GM23338 (cell line): ENCODE measurements around the gene FAHD1. TPM values are rescaled to one million over a fixed set of nuclear protein-coding genes. Genes with fewer than 3 reads are reported as not detected.

Experiments
- ATAC-seq: fragments of 200-7000 bp; cut with Tn5 transposase; 3 replicates; pipeline ENCODE4 v1.9.1; 2020
- DNase-seq: peaks from one replicate; pipeline ENCODE4 v3.0.0-alpha.2; 2015; ENCODE audit warnings: low spot score
- H2AFZ ChIP-seq: fragments of 200-600 bp; sonication (generic); 2 replicates; pipeline ENCODE4 v1.8.0; 2016; ENCODE audit warnings: antibody characterized with exemption, mild to moderate bottlenecking, moderate library complexity
- H3F3A ChIP-seq: fragments of 200-600 bp; sonication (generic); replicated peaks from 2 replicates; pipeline ENCODE4 v1.8.0; 2017; ENCODE audit warnings: antibody characterized with exemption, mixed run types, low read depth
- H3K27ac ChIP-seq: fragments of 200-600 bp; sonication (generic); 2 replicates; pipeline ENCODE4 v1.6.1; 2016; ENCODE audit warnings: low read depth
- H3K27me3 ChIP-seq: fragments of 200-600 bp; sonication (generic); 2 replicates; pipeline ENCODE4 v1.8.0; 2016; ENCODE audit warnings: mild to moderate bottlenecking, mixed run types, moderate library complexity; ENCODE audit not compliant: insufficient read depth
- H3K36me3 ChIP-seq: fragments of 200-600 bp; sonication (generic); 2 replicates; pipeline ENCODE4 v1.8.0; 2016; ENCODE audit warnings: mild to moderate bottlenecking; ENCODE audit not compliant: insufficient read depth
- H3K4me1 ChIP-seq: fragments of 200-600 bp; sonication (generic); 2 replicates; pipeline ENCODE4 v1.8.0; 2016; ENCODE audit warnings: mild to moderate bottlenecking, moderate library complexity; ENCODE audit not compliant: insufficient read depth
- H3K4me2 ChIP-seq: fragments of 200-600 bp; sonication (generic); 2 replicates; pipeline ENCODE4 v1.7.1; 2017; ENCODE audit warnings: mixed run types
- H3K4me3 ChIP-seq: fragments of 200-600 bp; sonication (generic); 2 replicates; pipeline ENCODE4 v1.6.1; 2016; ENCODE audit warnings: mixed run types
- H3K79me2 ChIP-seq: fragments of 200-600 bp; sonication (generic); replicated peaks from 2 replicates; pipeline ENCODE4 v1.8.0; 2017; ENCODE audit warnings: mild to moderate bottlenecking; ENCODE audit not compliant: insufficient read depth
- H3K9me2 ChIP-seq: fragments of 200-600 bp; sonication (generic); 2 replicates; pipeline ENCODE4 v1.8.0; 2017; ENCODE audit not compliant: insufficient read depth
- H4K20me1 ChIP-seq: fragments of 200-600 bp; sonication (generic); replicated peaks from 2 replicates; pipeline ENCODE4 v1.8.0; 2017; ENCODE audit warnings: mild to moderate bottlenecking; ENCODE audit not compliant: insufficient read depth
- H3K27ac Mint-ChIP-seq: 2 replicates; pipeline ENCODE4 v1.8.0; 2020; ENCODE audit warnings: inconsistent platforms, mild to moderate bottlenecking, moderate library complexity, mixed read lengths
- H3K27me3 Mint-ChIP-seq: 3 replicates; pipeline ENCODE4 v1.8.0; 2022; ENCODE audit warnings: low read depth, mild to moderate bottlenecking, moderate library complexity, mixed read lengths, inconsistent platforms; ENCODE audit not compliant: insufficient read depth, poor library complexity
- H3K36me3 Mint-ChIP-seq: 3 replicates; pipeline ENCODE4 v1.8.0; 2021; ENCODE audit warnings: low read depth, mild to moderate bottlenecking, inconsistent platforms, moderate library complexity, mixed read lengths
- H3K4me1 Mint-ChIP-seq: 3 replicates; pipeline ENCODE4 v1.8.0; 2020; ENCODE audit warnings: mild to moderate bottlenecking, inconsistent platforms, mixed read lengths
- H3K4me3 Mint-ChIP-seq: 3 replicates; pipeline ENCODE4 v1.8.0; 2021; ENCODE audit warnings: moderate library complexity, mild to moderate bottlenecking, inconsistent platforms, mixed read lengths
- H3K9me3 Mint-ChIP-seq: 3 replicates; pipeline ENCODE4 v1.8.0; 2020; ENCODE audit warnings: moderate library complexity, mild to moderate bottlenecking, inconsistent platforms, mixed read lengths
- CREB1 ChIP-seq: fragments of 250-450 bp; sonication (Bioruptor Pico); IDR thresholded peaks from 2 replicates; pipeline ENCODE4 v1.5.0; 2020; ENCODE audit warnings: low read depth, mild to moderate bottlenecking, moderate library complexity
- CTCF ChIP-seq, 2 experiments: fragments of 200-600 bp in 1 of 2; sonication (generic) in 1 of 2; conservative IDR thresholded peaks; 2 replicates each; pipeline versions ENCODE4 v1.5.1 to v1.6.1; 2016 to 2017; ENCODE audit warnings: antibody characterized with exemption in 2 of 2, low read depth in 2 of 2, mild to moderate bottlenecking in 2 of 2, moderate library complexity in 1 of 2
- ETS1 ChIP-seq: IDR thresholded peaks from 2 replicates; pipeline ENCODE4 v1.6.1; 2016; ENCODE audit warnings: antibody characterized with exemption
- EZH2 ChIP-seq: fragments of 200-600 bp; sonication (generic); IDR thresholded peaks from one replicate; pipeline ENCODE4 v1.8.0; 2017; ENCODE audit warnings: antibody characterized with exemption, mild to moderate bottlenecking, low read depth; ENCODE audit not compliant: unreplicated experiment
- EZH2phosphoT487 ChIP-seq: fragments of 200-600 bp; sonication (generic); IDR thresholded peaks from one replicate; pipeline ENCODE4 v1.8.1; 2018; ENCODE audit warnings: antibody characterized with exemption; ENCODE audit not compliant: unreplicated experiment
- JUNB ChIP-seq: IDR thresholded peaks from one replicate; pipeline ENCODE4 v1.6.1; 2016; ENCODE audit warnings: antibody characterized with exemption; ENCODE audit not compliant: unreplicated experiment
- NANOG ChIP-seq: IDR thresholded peaks from 2 replicates; pipeline ENCODE4 v1.6.1; 2016; ENCODE audit warnings: antibody characterized with exemption, borderline replicate concordance
- POLR2AphosphoS5 ChIP-seq: IDR thresholded peaks from 2 replicates; pipeline ENCODE4 v1.6.1; 2016; ENCODE audit warnings: antibody characterized with exemption, low read depth
- REST ChIP-seq: IDR thresholded peaks from one replicate; pipeline ENCODE4 v1.6.1; 2018; ENCODE audit warnings: antibody characterized with exemption; ENCODE audit not compliant: unreplicated experiment
- STAT1 ChIP-seq: IDR thresholded peaks from one replicate; pipeline ENCODE4 v1.6.1; 2016; ENCODE audit warnings: antibody characterized with exemption; ENCODE audit not compliant: unreplicated experiment
- ZNF114 ChIP-seq: fragments of 250-450 bp; sonication (Bioruptor Pico); IDR thresholded peaks from 2 replicates; pipeline ENCODE4 v1.5.0; 2020; ENCODE audit warnings: mild to moderate bottlenecking, moderate library complexity
- ZNF331 ChIP-seq: fragments of 250-450 bp; sonication (Bioruptor Pico); IDR thresholded peaks from 2 replicates; pipeline ENCODE4 v1.5.0; 2020; ENCODE audit warnings: low read depth, mild to moderate bottlenecking, moderate library complexity
- ZNF462 ChIP-seq: fragments of 250-450 bp; sonication (Bioruptor Pico); IDR thresholded peaks from 2 replicates; pipeline ENCODE4 v1.5.0; 2020; ENCODE audit warnings: mild to moderate bottlenecking, moderate library complexity
- polyA plus RNA-seq: library from polyadenylated mRNA; unstranded; fragments of >200 nt; fragmentation: Nextera tagmentation; extraction: Ambion mirVana; gene quantifications from 2 replicates; pipeline ENCODE4 v1.2.1, GENCODE V29; 2016
- total RNA-seq: library from RNA; depleted of rRNA; stranded (reverse); fragments of >200 nt; shearing (Covaris generic); gene quantifications from 2 replicates; pipeline ENCODE4 v1.2.3, GENCODE V29; 2014

Gene FAHD1
- total and polyA plus RNA-seq, 2 experiments from 2014 or later: 21.0 to 23.9 TPM

GRCh38 chr16:1857433-1858097, 30.6 kb downstream of the FAHD1 start:
- H3K36me3 ChIP-seq: no peaks in the 10 kb centered on the region
- H3K27me3 Mint-ChIP-seq: peaks cover 17% of the 10 kb centered on the region
- DNase-seq: no peak

More at GRCh38 chr16:1857433-1858097, 30.6 kb downstream of the FAHD1 start:
- Histone ChIP-seq H3K9me2 (no peaks in the 10 kb centered on the region), H3K27me3 (no peaks in the 10 kb centered on the region), H3K4me2 (no peak overlapping the region), H3K27ac (no peak overlapping the region), H4K20me1 (no peaks in the 10 kb centered on the region), H3K4me3 (no peak overlapping the region), H2AFZ (no peak overlapping the region), H3F3A (no peaks in the 10 kb centered on the region), H3K4me1 (no peaks in the 10 kb centered on the region), H3K79me2 (no peaks in the 10 kb centered on the region)
- Mint-ChIP-seq H3K27ac (no peak overlapping the region), H3K4me3 (no peak overlapping the region; the same call in 2 of the 3 replicates), H3K36me3 (no peaks in the 10 kb centered on the region), H3K4me1 (no peaks in the 10 kb centered on the region), H3K9me3 (no peaks in the 10 kb centered on the region)
- no peak for TF ChIP-seq EZH2phosphoT487
- no peak for TF ChIP-seq JUNB
- no peak for TF ChIP-seq CTCF (conservative IDR thresholded peaks at IDR 0.05; ENCODE audit: low read depth in 2 of 2)
- TF ChIP-seq ZNF331 (CRISPR knock-in tag): no peak
- TF ChIP-seq ETS1: no peak
- TF ChIP-seq POLR2AphosphoS5: no peak
- TF ChIP-seq STAT1: no peak
- no peak for TF ChIP-seq ZNF114 (CRISPR knock-in tag)
- no peak for TF ChIP-seq CREB1 (CRISPR knock-in tag)
- TF ChIP-seq ZNF462 (CRISPR knock-in tag): no peak
- no peak for TF ChIP-seq REST
- TF ChIP-seq NANOG: no peak
- TF ChIP-seq EZH2: no peak
- ATAC-seq: no peak
